Endothelial cell of umbilical vein (primary cell): ENCODE results near the gene RGS12. TPM values are rescaled to one million over a fixed set of nuclear protein-coding genes. Genes with fewer than 3 reads are reported as not detected.

ENCODE experiments used
- BruUV-seq: library from RNA; stranded (reverse); fragments of 400-500 nt; replicated peaks from 2 replicates; lab custom pipeline; 2021; lab: Mats Ljungman, UMichigan
- CTCF ChIA-PET: fragments of 300-600, 350-600 bp; sonication (Branson Sonifier 250); formaldehyde crosslinking; loops from one replicate; lab custom pipeline; 2021; ENCODE audit warnings: antibody characterized with exemption, inconsistent platforms; lab: Charles Lee
- POLR2A ChIA-PET: fragments of 300-600, 350-600 bp; sonication (Branson Sonifier 250); formaldehyde crosslinking; loops from one replicate; lab custom pipeline; 2021; ENCODE audit warnings: antibody characterized with exemption, inconsistent platforms; lab: Charles Lee
- DNase-seq: peaks from one replicate; pipeline ENCODE4 v3.0.0-alpha.2; 2011; ENCODE audit warnings: low read depth, low spot score
- FAIRE-seq: peaks from 2 replicates; lab custom pipeline; 2011; peaks lifted over from hg19 to GRCh38; lab: Jason Lieb, UNC
- H2AFZ ChIP-seq: 2 replicates; pipeline ENCODE4 v1.6.0; 2012; ENCODE audit warnings: low read depth, low read length, control low read depth, inconsistent platforms
- H3K27ac ChIP-seq: 2 replicates; pipeline ENCODE4 v1.5.1; 2011; ENCODE audit warnings: low read depth, mild to moderate bottlenecking, control low read depth, low read length, moderate library complexity; ENCODE audit not compliant: insufficient read depth
- H3K27me3 ChIP-seq, 2 experiments: 2 replicates each; pipeline versions ENCODE4 v1.6.0 to v1.6.1; 2011; ENCODE audit warnings: low read length in 2 of 2, mixed read lengths in 1 of 2; ENCODE audit not compliant: control insufficient read depth in 2 of 2, insufficient read depth in 2 of 2
- H3K36me3 ChIP-seq, 2 experiments: 2 replicates in 1 of 2; 3 replicates in 1 of 2; pipeline ENCODE4 v1.5.1; 2011; ENCODE audit warnings: low read length in 2 of 2, mild to moderate bottlenecking in 1 of 2, moderate library complexity in 1 of 2; ENCODE audit not compliant: control insufficient read depth in 2 of 2, insufficient read depth in 2 of 2; ENCODE audit errors: extremely low read depth in 1 of 2
- H3K4me1 ChIP-seq: 3 replicates; pipeline ENCODE4 v1.5.1; 2011; ENCODE audit warnings: mild to moderate bottlenecking, low read length; ENCODE audit not compliant: control insufficient read depth, insufficient read depth; ENCODE audit errors: extremely low read depth
- H3K4me2 ChIP-seq: 2 replicates; pipeline ENCODE4 v1.6.1; 2011; ENCODE audit warnings: low read length, control low read depth, mixed read lengths; ENCODE audit not compliant: insufficient read depth
- H3K4me3 ChIP-seq, 3 experiments: fragments of 200-600 bp in 1 of 3; sonication (generic), shearing (Covaris generic) in 1 of 3; replicated peaks in 1 of 3; 2 replicates each; pipeline ENCODE4 v1.5.1; 2011 to 2016; ENCODE audit warnings: control low read depth in 3 of 3, low read length in 3 of 3, mild to moderate bottlenecking in 2 of 3, inconsistent platforms in 1 of 3, low read depth in 1 of 3, moderate library complexity in 1 of 3; ENCODE audit not compliant: insufficient read depth in 1 of 3
- H3K79me2 ChIP-seq: 2 replicates; pipeline ENCODE4 v1.6.0; 2012; ENCODE audit warnings: low read length, inconsistent platforms; ENCODE audit not compliant: control insufficient read depth, insufficient read depth
- H3K9ac ChIP-seq: replicated peaks from 2 replicates; pipeline ENCODE3; 2011; ENCODE audit warnings: low read length, control low read depth; ENCODE audit not compliant: insufficient read depth; ENCODE audit errors: extremely low read depth
- H3K9me1 ChIP-seq: replicated peaks from 3 replicates; pipeline ENCODE4 v1.6.0; 2011; ENCODE audit warnings: mild to moderate bottlenecking, low read length; ENCODE audit not compliant: control insufficient read depth, insufficient read depth; ENCODE audit errors: extremely low read depth
- H3K9me3 ChIP-seq: replicated peaks from 2 replicates; pipeline ENCODE4 v1.5.1; 2012; ENCODE audit warnings: low read length, inconsistent platforms; ENCODE audit not compliant: control insufficient read depth, insufficient read depth
- H4K20me1 ChIP-seq: replicated peaks from 2 replicates; pipeline ENCODE3; 2011; ENCODE audit warnings: mild to moderate bottlenecking, low read length; ENCODE audit not compliant: control insufficient read depth, insufficient read depth; ENCODE audit errors: extremely low read depth
- EZH2 ChIP-seq: IDR thresholded peaks from 2 replicates; pipeline ENCODE4 v1.6.1; 2012; ENCODE audit warnings: borderline replicate concordance, low read depth, mild to moderate bottlenecking, moderate library complexity, low read length, inconsistent platforms; ENCODE audit not compliant: severe bottlenecking
- FOS ChIP-seq: IDR thresholded peaks from 2 replicates; pipeline ENCODE4 v1.6.1; 2011; ENCODE audit warnings: mild to moderate bottlenecking, low read length, moderate library complexity, borderline replicate concordance; ENCODE audit not compliant: insufficient read depth
- GATA2 ChIP-seq: IDR thresholded peaks from 2 replicates; pipeline ENCODE4 v1.7.0; 2011; ENCODE audit warnings: low read depth, mild to moderate bottlenecking, moderate library complexity, mixed read lengths, low read length; ENCODE audit not compliant: insufficient read length, insufficient read depth
- JUN ChIP-seq: IDR thresholded peaks from 2 replicates; pipeline ENCODE4 v1.6.1; 2011; ENCODE audit warnings: borderline replicate concordance, low read depth; ENCODE audit not compliant: insufficient read length, insufficient read depth
- MYC ChIP-seq: IDR thresholded peaks from one replicate; pipeline ENCODE4 v1.6.1; 2011; ENCODE audit warnings: mild to moderate bottlenecking, low read depth, low read length
- POLR2A ChIP-seq: IDR thresholded peaks from 2 replicates; pipeline ENCODE4 v1.6.1; 2012; ENCODE audit warnings: low read depth, mild to moderate bottlenecking, control low read depth, low read length
- POLR2AphosphoS5 ChIP-seq: IDR thresholded peaks from 2 replicates; pipeline ENCODE4 v1.6.1; 2012; ENCODE audit warnings: low read depth, mild to moderate bottlenecking, control low read depth, low read length, moderate library complexity; ENCODE audit not compliant: insufficient read depth
- dilution Hi-C: fragments of 300-500 bp; cut with MboI; formaldehyde crosslinking; loops from one replicate; pipeline ENCODE4 v1.15.0; 2019; ENCODE audit warnings: low sequenced_read_pairs; ENCODE audit not compliant: extremely low pct_ligation_motif_present
- intact Hi-C: fragments of 100-400 bp; cut with micrococcal nuclease; formaldehyde crosslinking; loops from one replicate; pipeline ENCODE4 v1.10.0; 2022
- polyA plus RNA-seq, 4 experiments: library from polyadenylated mRNA; depleted of rRNA in 3 of 4; stranded (reverse) in 3 of 4; unstranded in 1 of 4; fragments of >200 nt; gene quantifications; 2 replicates each; pipeline versions ENCODE4 v1.2.1 to v1.2.3, GENCODE V29; 2011 to 2012; ENCODE audit warnings: missing spikeins in 1 of 4
- total RNA-seq: library from RNA; stranded (reverse); gene quantifications from 2 replicates; pipeline ENCODE4 v1.2.3, GENCODE V29; 2021
- TF ChIP-seq, protein P1 (sequence below), 2 donors: IDR thresholded peaks; 1 replicate in 1 of 2; 2 replicates in 1 of 2; pipeline ENCODE4 v1.5.1; 2011; ENCODE audit warnings: low read length in 2 of 2, mild to moderate bottlenecking in 2 of 2, moderate library complexity in 2 of 2, control low read depth in 1 of 2, inconsistent platforms in 1 of 2, low read depth in 1 of 2; ENCODE audit not compliant: insufficient read depth in 1 of 2; ENCODE audit errors: extremely low read depth in 1 of 2
- TF ChIP-seq, protein P2 (sequence below): IDR thresholded peaks from 2 replicates; pipeline ENCODE4 v1.6.1; 2011; ENCODE audit not compliant: insufficient read depth, insufficient read length

Gene RGS12
- total and polyA plus RNA-seq, 2 donors (not counting 3 experiments of a cell fraction or from before 2014, with no cell fraction given), result 65.2 to 75.4 TPM

DNA sequence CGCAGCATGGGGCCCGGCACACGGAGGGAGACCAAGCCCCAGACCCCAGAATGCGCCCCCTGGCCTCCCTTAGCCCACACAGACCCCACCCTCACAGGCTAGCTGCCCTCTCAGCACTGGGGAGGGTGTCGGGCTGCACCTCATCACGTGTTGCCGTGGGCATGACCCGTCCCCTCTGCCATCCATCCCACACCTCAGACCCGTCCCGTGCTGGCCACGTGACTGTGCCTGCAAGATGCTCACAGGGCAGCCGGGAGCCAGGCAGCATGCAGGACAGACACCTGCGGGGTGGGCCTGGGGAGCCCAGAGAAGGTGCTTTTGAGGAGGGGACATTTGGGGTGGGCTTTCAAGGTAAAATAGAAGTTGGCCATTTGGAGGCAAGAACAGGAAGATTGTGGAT, 39.0 kb upstream of the RGS12 start:
- dilution Hi-C loops, result no loop called here
- no peaks in the 10 kb centered on the region for H4K20me1 ChIP-seq
- CTCF ChIA-PET, result no interaction called here
- H3K4me3 ChIP-seq, result no peak overlapping the region
- DNase-seq (no peak), FAIRE-seq (no peak)
- no peaks in the 10 kb centered on the region for H3K9me1 ChIP-seq
- no peak for TF ChIP-seq JUN
- TF ChIP-seq POLR2A, result no peak
- no peak for TF ChIP-seq GATA2
- TF ChIP-seq EZH2, result no peak
- TF ChIP-seq, protein P1, sequence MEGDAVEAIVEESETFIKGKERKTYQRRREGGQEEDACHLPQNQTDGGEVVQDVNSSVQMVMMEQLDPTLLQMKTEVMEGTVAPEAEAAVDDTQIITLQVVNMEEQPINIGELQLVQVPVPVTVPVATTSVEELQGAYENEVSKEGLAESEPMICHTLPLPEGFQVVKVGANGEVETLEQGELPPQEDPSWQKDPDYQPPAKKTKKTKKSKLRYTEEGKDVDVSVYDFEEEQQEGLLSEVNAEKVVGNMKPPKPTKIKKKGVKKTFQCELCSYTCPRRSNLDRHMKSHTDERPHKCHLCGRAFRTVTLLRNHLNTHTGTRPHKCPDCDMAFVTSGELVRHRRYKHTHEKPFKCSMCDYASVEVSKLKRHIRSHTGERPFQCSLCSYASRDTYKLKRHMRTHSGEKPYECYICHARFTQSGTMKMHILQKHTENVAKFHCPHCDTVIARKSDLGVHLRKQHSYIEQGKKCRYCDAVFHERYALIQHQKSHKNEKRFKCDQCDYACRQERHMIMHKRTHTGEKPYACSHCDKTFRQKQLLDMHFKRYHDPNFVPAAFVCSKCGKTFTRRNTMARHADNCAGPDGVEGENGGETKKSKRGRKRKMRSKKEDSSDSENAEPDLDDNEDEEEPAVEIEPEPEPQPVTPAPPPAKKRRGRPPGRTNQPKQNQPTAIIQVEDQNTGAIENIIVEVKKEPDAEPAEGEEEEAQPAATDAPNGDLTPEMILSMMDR (IDR thresholded peaks at IDR 0.05; ENCODE audit: extremely low read depth in 1 of 2, insufficient read depth in 1 of 2, low read depth in 1 of 2, low read length in 2 of 2), result no peak
- TF ChIP-seq, protein P2, sequence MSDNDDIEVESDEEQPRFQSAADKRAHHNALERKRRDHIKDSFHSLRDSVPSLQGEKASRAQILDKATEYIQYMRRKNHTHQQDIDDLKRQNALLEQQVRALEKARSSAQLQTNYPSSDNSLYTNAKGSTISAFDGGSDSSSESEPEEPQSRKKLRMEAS, result no peak
- TF ChIP-seq POLR2AphosphoS5, result no peak
- no peak for TF ChIP-seq MYC
- TF ChIP-seq FOS, result no peak
- no peak overlapping the region for H3K4me2 ChIP-seq
- no peaks in the 10 kb centered on the region for H3K27me3 ChIP-seq
- no peaks in the 10 kb centered on the region for H3K79me2 ChIP-seq
- no peaks in the 10 kb centered on the region for H3K9me3 ChIP-seq
- H3K4me1 ChIP-seq, result no peaks in the 10 kb centered on the region
- H3K27ac ChIP-seq, result no peak overlapping the region
- POLR2A ChIA-PET, result no interaction called here
- H3K36me3 ChIP-seq, result no peaks in the 10 kb centered on the region
- intact Hi-C loops, result no loop called here
- H2AFZ ChIP-seq, result no peak overlapping the region
- no peak overlapping the region for H3K9ac ChIP-seq
- no TSS peak for BruUV-seq
